ENCODE results near the gene PXDN.
"Not testable (repeated sequence)": the region's sequence is repeated elsewhere in the genome, so short reads cannot be mapped to it uniquely, and the experiment has no call there.

Gene PXDN

DNA sequence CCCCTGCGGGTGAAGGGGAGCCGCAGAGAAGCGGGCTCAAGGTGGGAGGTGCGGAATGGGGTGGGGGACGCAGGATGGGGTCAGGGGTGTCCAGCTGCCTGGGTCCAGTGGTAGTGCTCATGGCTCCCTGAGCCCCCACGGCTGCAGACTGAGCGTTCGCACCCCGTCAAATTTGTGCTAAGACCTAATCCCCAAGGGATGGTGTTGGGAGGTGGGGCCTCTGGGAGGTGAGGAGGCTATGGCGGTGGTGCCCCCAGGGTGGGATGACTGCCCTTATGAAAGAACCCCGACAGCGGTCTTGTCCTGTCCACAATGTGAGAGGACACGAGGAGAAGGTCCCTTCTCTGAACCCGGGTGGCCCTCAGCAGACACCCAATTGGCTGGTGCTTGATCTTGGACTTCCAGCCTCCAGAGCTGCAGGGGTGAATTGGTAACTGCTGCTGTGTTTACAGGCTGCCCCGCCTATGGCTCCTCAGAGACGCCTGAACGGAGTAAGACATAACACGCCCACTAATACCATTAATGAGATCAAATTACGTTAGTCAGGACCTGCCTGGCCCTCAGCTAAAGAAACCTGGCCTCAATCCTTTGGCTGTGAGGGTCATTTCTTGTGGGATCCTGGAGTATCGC, 42.6 kb downstream of the PXDN start:
- no peak for DNase-seq

DNA sequence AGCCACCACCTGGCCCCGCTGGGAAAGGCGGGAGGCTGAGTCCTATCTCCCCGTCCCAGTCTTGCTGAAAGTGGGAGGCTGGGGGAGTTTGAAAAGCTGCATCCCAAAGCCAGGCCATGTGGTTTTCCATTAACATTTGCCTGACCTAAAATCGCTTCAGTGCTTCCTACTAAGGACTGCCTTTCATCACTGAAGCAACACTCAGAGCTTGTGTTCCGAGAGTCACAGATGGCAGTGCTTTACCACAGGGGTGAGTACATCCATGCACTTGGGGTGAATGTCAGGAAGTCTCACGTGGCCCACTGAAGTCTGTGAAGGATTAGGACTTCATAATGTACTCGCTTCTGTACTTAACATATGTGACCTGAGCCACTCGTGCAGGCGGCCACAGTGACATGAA, 43.3 kb downstream of the PXDN start:
- no peak for DNase-seq

DNA sequence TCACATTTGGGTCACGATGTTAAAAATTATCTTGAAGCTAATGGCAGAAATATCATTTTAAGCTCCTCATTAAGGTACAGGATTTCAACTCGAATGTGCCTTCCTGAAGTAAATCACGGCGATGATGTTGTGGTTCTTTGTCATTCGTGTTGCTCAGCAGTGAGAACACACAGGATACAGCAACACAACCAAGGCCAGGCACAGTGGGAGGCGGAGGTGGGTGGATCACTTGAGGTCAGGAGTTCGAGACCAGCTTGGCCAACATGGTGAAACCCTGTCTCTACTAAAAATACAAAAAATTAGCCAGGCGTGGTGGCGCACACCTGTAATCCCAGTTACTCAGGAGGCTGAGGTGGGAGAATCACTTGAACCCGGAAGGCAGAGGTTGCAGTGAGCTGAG, 43.9 kb downstream of the PXDN start:
- DNase-seq = not testable (repeated sequence)

DNA sequence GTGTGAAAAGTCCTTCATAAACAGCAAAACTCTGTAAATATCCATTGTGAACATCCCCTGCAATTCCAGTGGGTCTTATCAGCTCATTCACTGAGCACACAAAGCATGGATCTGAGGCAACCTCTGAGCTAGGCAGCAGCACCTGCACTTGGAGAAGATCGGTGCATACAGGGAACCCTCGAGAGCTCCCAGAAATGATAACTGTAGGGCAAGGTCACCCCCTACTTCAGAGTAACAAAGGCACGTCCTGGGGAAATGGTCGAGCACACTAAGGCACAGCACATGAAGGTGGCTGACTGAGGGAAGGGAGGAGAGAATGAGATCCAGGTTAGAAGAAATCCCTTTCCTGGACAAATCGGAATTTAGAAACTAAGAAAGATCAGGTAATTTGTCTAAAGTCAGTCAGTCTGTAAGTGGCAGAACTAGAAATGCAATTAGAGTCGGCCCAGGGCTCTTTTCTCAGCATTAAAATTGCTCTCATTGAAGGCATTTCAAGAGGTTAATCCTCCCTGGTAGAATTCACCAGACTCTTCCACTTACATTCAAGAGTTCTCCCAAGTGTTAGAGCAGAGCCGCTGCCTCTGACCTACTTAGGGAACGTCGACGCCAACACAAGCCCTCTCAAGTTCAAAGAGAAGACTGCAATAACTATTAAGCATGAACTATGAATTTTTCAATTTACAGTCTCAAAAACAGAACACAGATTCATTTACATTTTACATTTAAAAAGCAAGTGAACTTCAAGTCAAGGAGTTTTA, 45.9 kb downstream of the PXDN start:
- no peak for DNase-seq

DNA sequence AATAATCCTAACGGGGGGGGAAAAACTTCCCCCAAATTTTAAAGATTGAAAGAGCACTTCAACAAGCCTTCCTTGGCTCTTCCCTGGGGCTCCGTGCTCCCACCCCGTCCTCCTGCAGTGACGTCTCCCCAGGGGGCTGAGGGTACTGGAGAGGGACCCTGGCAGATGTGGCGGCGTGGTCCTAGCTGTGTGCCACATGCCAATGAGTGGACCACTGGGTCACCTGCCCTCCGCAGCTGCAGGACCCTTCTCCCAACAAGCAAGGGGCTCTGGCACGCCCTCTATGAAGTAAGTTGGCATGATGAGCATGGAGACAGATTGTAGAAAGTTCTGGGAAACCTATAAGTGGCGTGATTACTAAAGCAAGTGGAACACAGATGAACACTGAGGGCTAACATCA, 46.7 kb downstream of the PXDN start:
- no peak for DNase-seq

DNA sequence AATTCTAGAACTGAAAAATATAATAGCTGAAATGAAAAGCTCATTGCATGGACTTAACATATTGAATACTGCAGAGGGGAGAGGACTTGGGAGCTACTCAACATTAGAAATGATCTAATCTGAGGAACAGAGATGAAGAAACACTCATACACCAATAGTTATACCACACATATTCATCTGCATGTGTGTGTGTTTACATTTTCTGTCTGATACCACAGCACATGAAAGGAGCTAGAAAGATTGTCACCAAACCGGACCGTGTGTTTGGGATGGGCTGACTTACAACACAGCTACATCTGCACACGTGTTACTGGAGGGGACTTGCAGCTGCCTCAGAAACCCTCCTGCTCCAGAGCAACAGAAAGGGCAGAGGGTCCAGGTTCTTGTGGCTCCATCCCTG, 47.8 kb downstream of the PXDN start:
- no peak for DNase-seq

DNA sequence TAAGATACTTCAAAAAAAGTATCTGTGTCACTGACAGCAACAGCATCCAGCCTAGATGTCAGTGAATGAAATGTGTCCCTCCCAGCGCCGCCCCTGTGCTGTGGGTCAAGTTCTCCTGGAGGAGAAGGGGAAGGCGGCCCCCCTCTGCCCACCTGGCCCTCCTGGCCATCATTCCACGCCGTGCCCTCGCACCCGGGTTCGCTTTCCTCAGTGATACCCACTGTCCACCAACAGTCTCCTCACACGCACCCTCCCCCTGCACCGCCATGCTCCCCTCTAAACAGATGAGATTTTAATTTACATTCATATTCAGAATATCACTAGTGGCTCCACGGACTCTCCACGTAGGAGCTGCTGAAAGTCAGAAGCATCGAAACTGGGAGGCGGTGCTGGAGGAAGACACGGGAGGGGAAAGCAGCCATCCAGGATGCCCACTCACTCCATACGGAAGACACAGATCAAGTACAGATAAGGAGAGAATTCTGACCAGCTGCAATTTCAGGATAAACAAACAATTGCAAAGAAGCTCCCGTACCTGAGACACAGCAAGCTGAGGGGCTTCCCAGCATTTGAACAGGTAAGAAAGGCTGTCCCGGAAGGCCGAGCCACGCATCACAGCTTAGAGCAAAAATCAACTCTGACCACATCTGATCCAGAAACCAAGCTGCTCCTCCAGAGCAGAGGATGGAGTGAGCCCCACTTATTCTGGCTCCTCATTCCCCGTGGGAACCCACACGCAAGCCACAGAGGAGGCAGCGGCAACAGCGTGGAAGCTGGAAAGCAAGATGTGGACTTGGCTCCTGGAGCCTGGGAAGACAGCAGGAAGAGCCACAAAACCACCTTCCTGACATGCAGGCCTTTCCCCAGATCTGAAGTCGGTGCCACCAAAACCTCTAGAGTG, 49.7 kb downstream of the PXDN start:
- no peak for DNase-seq

DNA sequence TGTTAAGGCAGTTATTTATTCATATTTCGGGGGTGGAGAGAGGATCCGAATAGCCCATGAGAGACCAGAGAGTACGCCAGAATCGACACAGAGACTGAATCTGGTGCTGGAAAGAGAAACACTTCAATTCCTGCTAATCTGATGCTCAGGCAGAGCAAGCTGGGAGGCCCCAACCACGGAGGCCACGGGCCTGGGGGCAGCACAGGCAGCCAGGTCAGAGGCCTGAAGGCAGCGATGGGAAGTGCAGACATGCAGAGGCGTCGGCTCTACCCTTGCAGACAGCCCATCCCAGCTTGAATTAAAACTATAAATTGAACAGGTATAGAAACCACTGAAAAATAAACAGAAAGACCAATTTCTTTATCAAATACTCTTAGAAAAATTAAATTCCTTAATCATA, 50.6 kb downstream of the PXDN start:
- DNase-seq = no peak

DNA sequence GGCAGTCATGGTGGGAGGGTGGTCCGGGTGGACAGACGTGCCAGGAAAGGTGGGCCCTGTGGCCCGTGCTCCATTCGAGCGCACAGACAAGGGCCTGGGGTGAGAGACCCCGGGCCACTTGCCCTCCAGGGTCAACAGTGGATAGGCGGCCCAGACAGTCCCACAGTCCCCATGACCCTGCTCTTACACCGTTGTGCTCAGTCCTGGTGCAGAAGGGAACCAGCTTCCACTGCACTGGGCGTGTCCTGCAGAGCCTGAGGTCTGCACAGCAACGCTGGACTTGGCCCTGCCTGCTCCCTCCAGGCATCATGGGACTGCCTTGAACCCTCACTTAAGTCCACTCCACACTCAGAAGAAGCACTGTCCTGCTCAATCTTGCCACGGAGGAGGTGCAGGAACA, 52.0 kb downstream of the PXDN start:
- DNase-seq = no peak

DNA sequence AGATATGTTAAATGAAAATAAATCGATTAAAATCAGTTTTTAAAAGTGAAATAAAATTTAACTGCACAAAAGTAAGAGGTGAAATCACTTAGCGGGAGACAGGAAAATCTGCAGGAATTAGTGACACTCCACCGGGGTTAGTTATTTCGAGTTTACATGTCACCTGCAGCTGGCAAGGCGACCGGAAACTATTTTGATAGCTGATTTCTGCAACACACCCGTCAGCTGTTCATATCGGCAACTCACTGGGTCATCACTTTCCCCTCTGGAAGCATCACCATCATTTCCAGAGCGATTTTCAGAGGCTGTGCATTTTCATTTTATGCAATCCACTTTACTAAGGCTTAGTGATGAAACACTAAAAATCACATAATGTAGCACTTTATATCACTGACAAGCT, 52.9 kb downstream of the PXDN start:
- DNase-seq = no peak

DNA sequence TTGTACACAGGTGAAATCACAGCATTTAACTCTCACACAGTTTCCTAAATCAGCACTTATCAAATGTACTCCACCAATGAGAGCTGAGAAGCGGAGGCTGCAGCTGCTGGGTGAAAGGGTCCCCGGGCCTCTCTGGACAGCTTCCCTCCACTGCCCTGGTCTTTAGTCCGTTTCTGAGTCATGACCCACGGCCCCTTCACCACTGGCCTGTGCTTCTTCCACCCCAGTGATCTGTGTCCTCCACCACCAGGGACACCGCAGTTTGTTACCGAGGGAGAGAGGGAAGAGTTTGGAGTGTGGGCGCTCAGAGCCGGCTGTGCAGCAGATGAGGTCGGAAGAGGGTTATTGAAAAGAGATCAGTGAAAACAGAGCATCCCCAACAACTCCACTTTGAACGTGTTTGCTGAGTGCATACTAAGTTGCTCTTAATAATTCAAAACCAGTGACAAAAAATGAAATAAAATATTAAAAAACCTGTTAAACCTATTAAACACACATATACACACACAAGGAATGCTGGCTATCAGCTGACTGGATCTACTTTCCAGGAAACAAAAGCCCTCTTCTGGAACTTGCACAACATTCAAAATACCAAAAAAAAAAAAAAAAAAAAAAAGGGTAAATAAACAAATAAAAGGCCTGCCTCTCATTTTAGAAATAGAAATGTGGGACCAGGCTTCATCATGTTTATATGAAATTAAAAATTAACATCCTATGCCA, 54.1 kb downstream of the PXDN start:
- no peak for DNase-seq

DNA sequence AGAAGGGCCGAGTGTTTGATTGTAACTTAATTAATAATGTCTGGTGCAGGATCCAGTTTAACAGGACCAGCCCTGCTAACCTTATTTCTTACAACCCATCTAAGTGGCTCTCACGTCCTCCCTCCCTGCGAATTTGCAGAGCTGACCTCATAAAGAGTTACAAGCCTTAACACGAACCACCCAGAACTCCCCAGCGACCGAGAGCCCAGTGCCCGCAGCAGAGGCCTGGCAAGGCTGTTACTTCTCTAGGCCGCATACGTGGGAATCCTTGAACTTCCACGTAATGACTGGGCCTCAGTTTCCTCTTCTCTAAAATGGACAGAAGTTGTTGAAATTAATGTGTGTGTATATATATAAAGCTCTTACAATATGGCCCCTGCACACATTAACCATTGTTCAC, 55.5 kb downstream of the PXDN start:
- no peak for DNase-seq

DNA sequence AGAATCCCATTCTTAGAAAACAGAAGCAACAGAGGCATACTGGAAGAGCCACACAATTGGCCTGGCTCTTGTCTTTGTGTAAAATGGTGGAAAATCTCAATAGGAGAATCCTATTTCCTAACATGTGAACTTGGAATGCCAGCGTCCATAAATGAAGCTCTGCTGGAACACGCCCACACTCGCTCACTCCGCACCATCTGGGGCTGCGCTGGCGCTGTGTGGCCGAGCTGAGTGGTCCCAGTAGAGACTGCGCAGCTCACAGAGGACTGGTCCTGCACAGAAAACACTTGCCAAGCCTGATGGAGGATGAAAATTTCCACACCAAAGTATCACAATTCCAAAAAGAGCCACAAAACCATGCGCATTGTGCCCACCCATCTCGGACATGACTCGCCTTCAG, 56.2 kb downstream of the PXDN start:
- DNase-seq = no peak

DNA sequence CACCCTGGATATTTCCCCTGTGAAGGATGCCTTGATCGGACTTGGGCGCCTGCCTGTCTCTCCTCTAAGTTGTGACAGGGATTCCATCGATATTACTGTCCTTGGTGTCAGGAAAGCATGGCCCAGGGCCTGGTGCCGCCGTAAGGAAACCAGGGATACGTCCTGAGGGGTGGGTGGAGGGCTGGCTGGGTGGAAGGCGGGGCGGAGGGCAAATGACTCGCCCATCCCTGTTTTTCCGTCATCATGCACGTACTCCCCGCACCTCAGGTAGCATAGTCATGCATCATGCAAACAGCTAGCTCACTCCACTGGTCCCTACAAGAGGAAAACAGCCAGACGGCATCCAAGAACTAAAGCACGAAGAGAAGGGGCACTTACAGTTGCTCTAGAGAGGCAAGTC, 57.1 kb downstream of the PXDN start:
- no peak for DNase-seq

DNA sequence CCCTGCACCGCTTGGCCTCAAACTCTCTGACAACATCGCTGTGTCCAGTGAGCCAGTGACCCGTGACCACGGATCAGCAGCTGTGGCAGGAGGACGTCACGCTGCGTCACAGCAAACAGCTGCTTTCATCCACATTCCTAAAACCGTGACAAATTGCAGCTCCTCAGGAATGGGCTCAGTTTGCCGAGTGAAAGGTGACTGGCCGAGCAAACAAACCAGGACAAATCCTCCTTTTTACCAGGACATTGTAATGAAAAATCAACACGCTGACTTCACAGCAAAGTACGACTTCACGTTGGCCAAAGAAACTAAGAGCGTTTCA, 57.6 kb downstream of the PXDN start:
- no peak for DNase-seq

DNA sequence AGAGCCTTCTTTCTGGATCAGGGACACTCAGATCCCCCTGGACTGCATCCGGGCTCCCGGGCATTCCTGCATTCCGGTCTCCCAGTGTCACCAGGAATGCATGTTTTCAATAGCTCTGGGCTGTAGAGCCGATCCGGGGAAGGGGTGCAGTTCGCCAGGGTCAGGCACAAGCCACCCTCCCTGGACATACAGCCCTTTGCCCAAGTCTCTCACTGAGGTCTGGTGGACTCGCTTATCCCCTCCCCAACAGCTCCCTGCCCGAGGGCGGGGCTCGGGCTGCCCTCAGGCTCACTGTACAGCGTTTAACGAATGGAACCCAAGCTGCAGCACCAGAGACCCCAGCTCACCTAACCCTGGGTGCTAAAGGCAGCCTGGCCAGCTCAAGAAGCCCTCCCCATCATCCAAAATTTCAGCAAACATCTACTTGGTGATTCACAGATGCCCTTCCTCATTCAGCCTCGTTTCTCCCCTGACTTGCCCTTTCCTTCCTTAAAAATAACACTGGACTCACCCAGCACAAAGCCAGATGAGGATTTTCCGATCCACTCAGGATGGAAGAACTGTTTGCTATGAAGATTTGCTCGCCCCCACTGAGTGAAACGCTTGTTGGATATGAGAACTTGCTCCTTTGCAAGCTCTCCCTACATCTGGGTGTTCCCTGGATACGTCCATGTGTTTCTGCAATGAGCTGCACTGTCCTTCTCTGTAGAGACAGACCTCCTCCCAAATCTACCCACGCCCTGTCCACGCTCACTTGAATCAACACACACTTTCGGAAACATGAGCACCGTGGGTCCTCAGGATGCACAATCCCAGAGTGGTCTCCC, 58.1 kb downstream of the PXDN start:
- no peak for DNase-seq

DNA sequence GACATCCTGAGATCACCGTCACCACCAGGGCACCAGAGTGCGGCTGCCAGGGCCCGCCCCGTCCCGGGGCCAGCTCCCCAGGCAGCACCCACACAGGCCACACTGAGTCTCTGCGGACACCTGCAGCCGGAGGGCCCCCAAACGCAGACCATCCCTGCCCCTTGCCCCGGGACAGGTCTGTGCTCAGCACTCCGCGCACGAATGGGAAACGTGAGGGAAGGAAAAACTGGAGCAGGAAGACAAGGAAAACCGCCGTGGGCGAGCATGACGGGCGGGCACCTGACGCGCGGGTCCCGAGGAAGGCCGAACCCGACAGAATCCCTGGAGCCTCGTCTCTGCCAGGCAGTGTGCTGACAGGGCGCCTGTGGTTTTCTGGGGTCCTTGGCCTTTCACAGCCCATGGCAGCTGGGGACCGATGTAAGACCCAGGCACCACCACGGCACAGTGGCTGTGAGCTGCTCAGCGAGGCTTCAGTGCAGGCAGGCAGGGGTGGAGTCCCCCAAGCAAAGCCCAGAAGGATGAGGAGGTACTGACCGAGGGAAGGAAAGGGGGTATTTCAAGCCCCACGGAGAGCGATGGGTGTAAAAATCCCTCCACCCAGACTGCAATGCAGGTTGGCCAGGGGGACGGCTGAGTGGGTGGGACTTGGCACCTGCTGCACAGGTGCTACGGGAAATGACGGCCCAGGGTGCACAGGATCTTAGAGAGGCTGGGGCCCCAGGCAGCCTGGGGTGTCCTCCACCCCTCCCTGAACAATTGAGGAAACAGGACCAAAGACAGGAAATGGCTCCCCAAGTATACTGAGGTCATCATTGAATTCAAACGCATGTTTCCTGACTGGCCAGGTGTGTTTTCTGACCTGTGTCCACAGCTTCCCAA, 59.0 kb downstream of the PXDN start:
- no peak for DNase-seq

DNA sequence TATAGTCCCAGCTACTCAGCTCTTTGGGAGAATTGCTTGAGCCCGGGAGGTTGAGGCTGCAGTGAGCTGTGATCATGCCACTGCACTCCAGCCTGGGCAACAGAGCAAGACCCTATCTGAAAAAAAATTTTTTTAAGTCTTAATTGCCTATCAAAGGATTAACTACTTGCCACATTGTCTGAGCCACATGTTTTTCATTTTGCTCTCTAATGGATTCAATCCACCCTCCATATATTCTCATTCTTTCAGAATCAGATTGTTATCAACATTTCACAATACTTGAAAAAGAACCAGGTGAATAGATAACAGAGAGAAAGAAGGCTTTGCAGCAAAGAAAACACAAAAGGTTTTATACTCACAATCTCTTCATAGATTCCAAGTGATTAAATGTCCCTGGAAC, 61.0 kb downstream of the PXDN start:
- no peak for DNase-seq

DNA sequence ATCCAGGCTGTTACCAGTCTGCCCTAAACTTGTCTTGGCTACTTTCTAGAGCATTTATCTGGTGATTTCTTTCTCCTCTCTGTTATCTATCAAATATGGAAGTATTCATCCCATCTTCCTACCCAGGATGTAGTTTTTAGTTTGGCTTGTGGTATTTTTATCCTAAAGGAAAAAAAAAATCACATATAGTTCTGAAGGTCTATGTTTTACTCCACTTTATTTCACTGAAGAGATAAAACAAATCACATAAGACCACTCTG, 62.2 kb downstream of the PXDN start:
- no peak for DNase-seq

DNA sequence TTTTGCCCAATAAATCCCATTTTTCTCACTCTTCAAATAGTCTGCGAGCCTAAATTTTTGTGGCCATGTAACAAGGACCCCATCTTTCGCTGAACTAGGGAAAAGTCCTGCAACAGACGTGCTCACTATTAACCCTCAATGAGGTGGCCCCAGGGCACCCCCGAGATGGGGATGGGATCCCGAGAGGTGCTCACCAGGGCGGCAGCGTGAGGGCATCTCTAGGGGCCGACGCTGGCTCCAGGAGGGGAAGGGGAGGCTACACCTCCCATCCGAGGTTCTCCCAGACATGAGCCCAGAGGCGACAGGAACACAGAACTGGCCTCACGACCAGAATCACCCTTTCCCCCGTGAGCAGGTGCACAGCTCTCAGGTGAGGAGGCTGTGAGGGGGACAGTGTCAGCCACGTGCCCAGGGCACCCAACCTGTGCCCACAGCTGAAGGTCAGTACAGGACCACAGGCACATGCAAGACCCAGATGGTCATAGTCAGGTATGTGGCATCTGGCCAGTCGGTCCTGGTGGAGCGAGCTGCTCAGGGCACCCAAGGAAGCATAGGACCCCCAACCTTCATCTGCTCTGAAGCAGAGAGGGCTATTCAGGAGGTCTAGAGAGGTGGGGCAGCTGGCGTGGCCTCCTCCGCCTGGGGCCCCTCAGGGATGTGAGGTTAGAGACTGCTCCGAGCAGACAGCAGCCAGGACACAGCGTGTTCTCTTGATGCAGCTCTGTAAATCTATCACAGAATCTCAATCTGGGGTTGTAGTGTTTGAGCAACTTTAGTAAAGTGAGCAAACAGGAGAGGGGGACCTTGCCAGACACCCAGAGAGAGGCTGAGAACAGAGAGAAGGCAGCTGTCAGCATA, 62.8 kb downstream of the PXDN start:
- DNase-seq = no peak

DNA sequence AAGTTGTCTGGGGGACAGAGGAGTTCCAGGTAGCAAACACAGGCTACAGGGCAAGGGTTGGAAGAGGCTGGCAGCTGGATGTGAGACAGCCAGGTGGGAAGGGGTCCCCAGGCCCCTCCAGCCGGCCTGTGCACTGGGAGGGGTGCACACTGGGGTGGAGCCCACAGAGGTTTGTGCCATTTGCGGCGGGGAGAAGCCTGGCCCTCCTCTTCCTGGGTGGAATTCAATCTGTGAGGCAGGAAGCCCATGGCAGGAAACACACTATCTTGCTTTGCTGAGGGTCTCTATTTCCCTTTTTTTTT, 63.3 kb downstream of the PXDN start:
- DNase-seq = no peak

All from inflammatory macrophage (primary cell).